Natural killer cell (primary cell): ENCODE measurements around the gene GPR171. TPM values are rescaled to one million over a fixed set of nuclear protein-coding genes. Genes with fewer than 3 reads are reported as not detected.
A peak's percentile ranks its signal among the peaks of the same experiment; 100 is the strongest.

ENCODE experiments used
- ATAC-seq, 3 donors: fragments of 150-1000 bp in 2 of 3; fragments of 200-7000 bp in 1 of 3; cut with Tn5 transposase; 1 replicate in 1 of 3; 2 replicates in 2 of 3; pipeline ENCODE4 v1.10.0; 2021; ENCODE audit warnings: mild to moderate bottlenecking in 2 of 3, moderate library complexity in 2 of 3
- DNase-seq, 2 donors: peaks; one replicate each; pipeline versions ENCODE4 v3.0.0 to v3.0.0-alpha.2; 2013 to 2021; ENCODE audit warnings: mixed read lengths in 1 of 2
- H3K27ac ChIP-seq: one replicate; pipeline ENCODE4 v1.5.1; 2013; ENCODE audit warnings: mild to moderate bottlenecking, low read length
- H3K27me3 ChIP-seq: one replicate; pipeline ENCODE4 v1.6.1; 2013; ENCODE audit warnings: low read length; ENCODE audit not compliant: control insufficient read depth, insufficient read depth
- H3K36me3 ChIP-seq: one replicate; pipeline ENCODE4 v1.6.1; 2013; ENCODE audit warnings: low read length; ENCODE audit not compliant: control insufficient read depth, insufficient read depth
- H3K4me1 ChIP-seq: one replicate; pipeline ENCODE4 v1.6.1; 2013; ENCODE audit warnings: low read length; ENCODE audit not compliant: control insufficient read depth, insufficient read depth
- H3K4me3 ChIP-seq: one replicate; pipeline ENCODE4 v1.5.1; 2013; ENCODE audit warnings: low read length
- H3K9me3 ChIP-seq: one replicate; pipeline ENCODE4 v1.6.1; 2013; ENCODE audit warnings: low read length; ENCODE audit not compliant: control insufficient read depth, insufficient read depth
- H3K27ac Mint-ChIP-seq, 2 donors: one replicate each; pipeline ENCODE4 v1.8.0; 2022; ENCODE audit warnings: mild to moderate bottlenecking in 2 of 2, mixed read lengths in 2 of 2, moderate library complexity in 1 of 2
- H3K27me3 Mint-ChIP-seq, 2 donors: one replicate each; pipeline ENCODE4 v1.8.0; 2022; ENCODE audit warnings: low read depth in 2 of 2, mixed read lengths in 2 of 2
- H3K36me3 Mint-ChIP-seq: one replicate; pipeline ENCODE4 v1.8.0; 2022; ENCODE audit warnings: mixed read lengths
- H3K4me1 Mint-ChIP-seq, 2 donors: one replicate each; pipeline ENCODE4 v1.8.0; 2022; ENCODE audit warnings: mixed read lengths in 2 of 2
- H3K4me3 Mint-ChIP-seq: one replicate; pipeline ENCODE4 v1.8.0; 2022; ENCODE audit warnings: mild to moderate bottlenecking, moderate library complexity, mixed read lengths
- H3K9me3 Mint-ChIP-seq, 2 donors: one replicate each; pipeline ENCODE4 v1.8.0; 2022; ENCODE audit warnings: mixed read lengths in 2 of 2
- WGBS: methylation state at CpG from one replicate; pipeline ENCODE4 v1.1.7; 2013; ENCODE audit warnings: missing lambda C conversion rate; ENCODE audit not compliant: insufficient coverage; 5-methylcytosine and 5-hydroxymethylcytosine counted together
- intact Hi-C: fragments of 100-400 bp; cut with micrococcal nuclease; formaldehyde crosslinking; loops from one replicate; pipeline ENCODE4 v1.14.2; 2022
- total RNA-seq, 4 donors: library from RNA; stranded (reverse); fragments of 120-200 nt in 1 of 4; gene quantifications; one replicate each; pipeline versions ENCODE4 v1.2.3 to v1.2.4, GENCODE V29; 2013 to 2022
- TF ChIP-seq, protein P1 (sequence below): fragments of 200-600 bp; IDR thresholded peaks from one replicate; pipeline ENCODE4 v1.8.0; 2022; ENCODE audit warnings: antibody characterized with exemption

The GPR171 gene
- total RNA-seq, 3 donors from 2014 or later (not counting 1 experiment from before 2014, with no cell fraction given), result 3.4 to 9.0 (median 8.2) TPM

DNA sequence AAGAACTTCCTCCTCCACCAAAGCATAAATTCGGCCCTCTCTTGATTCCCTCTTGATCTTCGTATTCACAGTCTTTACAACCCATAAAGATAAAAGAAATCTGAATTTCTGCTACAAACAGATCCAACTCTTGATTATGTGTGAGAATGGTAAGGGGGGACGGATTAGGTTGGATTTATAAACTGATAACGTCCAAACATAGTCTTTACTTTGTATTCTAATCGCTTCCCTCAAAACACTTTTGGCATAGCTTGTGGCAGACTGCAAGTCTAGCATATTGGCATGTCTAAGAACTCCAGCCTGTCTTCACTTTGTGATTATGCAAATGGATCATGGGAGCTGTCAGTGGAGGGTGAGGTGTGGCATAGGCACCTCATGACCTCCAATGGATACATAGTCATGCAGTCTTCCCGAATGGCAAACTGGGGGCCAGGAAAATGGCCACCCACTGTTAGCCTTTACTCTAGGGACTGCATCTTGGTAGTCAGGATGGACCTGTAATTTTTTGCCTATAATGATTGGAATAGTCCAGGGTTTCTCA, 24.3 kb upstream of the GPR171 start:
- TF ChIP-seq, protein P1, sequence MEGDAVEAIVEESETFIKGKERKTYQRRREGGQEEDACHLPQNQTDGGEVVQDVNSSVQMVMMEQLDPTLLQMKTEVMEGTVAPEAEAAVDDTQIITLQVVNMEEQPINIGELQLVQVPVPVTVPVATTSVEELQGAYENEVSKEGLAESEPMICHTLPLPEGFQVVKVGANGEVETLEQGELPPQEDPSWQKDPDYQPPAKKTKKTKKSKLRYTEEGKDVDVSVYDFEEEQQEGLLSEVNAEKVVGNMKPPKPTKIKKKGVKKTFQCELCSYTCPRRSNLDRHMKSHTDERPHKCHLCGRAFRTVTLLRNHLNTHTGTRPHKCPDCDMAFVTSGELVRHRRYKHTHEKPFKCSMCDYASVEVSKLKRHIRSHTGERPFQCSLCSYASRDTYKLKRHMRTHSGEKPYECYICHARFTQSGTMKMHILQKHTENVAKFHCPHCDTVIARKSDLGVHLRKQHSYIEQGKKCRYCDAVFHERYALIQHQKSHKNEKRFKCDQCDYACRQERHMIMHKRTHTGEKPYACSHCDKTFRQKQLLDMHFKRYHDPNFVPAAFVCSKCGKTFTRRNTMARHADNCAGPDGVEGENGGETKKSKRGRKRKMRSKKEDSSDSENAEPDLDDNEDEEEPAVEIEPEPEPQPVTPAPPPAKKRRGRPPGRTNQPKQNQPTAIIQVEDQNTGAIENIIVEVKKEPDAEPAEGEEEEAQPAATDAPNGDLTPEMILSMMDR, result no peak
- WGBS, result 71% methylated on average over 4 of the region's 6 CpGs
- Mint-ChIP-seq H3K9me3 (no peaks in the 10 kb centered on the region), H3K27ac (peak overlapping the region; percentile 25 to 28), H3K36me3 (no peaks in the 10 kb centered on the region), H3K4me3 (no peak overlapping the region), H3K27me3 (peaks cover 0 to 2% of the 10 kb centered on the region in 2 donors), H3K4me1 (peaks cover 50 to 52% of the 10 kb centered on the region in 2 donors)
- H3K4me3 ChIP-seq, result no peak overlapping the region
- no peaks in the 10 kb centered on the region for H3K9me3 ChIP-seq
- H3K4me1 ChIP-seq, result peaks cover 26% of the 10 kb centered on the region
- no peak for DNase-seq
- no peaks in the 10 kb centered on the region for H3K36me3 ChIP-seq
- H3K27me3 ChIP-seq, result no peaks in the 10 kb centered on the region
- intact Hi-C loops, result loop anchor here (1.0 to 5.0 kb wide), 3 partner anchors 56 to 610 kb away; no protein-coding TSS in a partner anchor
- no peak for ATAC-seq
- no peak overlapping the region for H3K27ac ChIP-seq

- Histone ChIP-seq H3K4me1 (peaks cover 26% of the 10 kb centered on the region), H3K27ac (peak overlapping the region; percentile 8), H3K27me3 (no peaks in the 10 kb centered on the region), H3K4me3 (no peak overlapping the region), H3K9me3 (no peaks in the 10 kb centered on the region), H3K36me3 (no peaks in the 10 kb centered on the region)
- DNase-seq, result peak in 1 of 2 donors; percentile 12
- Mint-ChIP-seq H3K27me3 (peaks cover 0 to 2% of the 10 kb centered on the region in 2 donors), H3K9me3 (peaks cover 0 to 3% of the 10 kb centered on the region in 2 donors), H3K36me3 (no peaks in the 10 kb centered on the region), H3K27ac (no peak overlapping the region), H3K4me3 (no peak overlapping the region), H3K4me1 (peaks cover 50 to 52% of the 10 kb centered on the region in 2 donors)
- ATAC-seq, result no peak
- 80% methylated on average over 5 of the region's 5 CpGs for WGBS
- intact Hi-C loops, result loop anchor here (1.0 to 5.0 kb wide), 3 partner anchors 56 to 610 kb away; no protein-coding TSS in a partner anchor
- TF ChIP-seq, protein P1, result no peak
These were observed 23.8 kb upstream of the GPR171 start for GRCh38 chr3:151226825-151227224.

DNA sequence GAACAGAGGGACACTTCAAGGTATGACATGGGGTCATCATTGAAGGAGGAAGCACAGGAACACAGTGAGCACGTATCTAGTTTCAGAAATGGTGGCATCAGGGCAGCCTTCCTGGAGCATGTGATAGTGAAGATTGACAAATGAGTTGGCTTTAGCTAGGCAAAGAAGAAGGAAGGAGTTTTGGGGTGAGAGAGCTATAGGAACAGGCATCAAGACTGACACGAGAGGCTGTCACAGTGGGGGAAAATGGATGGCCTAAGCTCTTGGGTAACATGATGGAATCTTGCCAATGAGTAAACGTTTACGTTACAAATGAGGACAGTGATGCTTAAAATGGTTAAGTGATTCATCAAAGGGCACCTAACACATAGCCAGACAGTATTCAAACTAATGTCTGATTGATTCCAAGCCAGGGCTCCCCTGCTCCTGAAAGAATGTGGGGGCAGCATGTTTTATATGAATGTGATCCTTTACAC, 23.1 kb upstream of the GPR171 start:
- no peak overlapping the region for H3K4me3 ChIP-seq
- WGBS, result 52% methylated on average over 4 of the region's 4 CpGs
- H3K9me3 Mint-ChIP-seq, result peaks cover 0 to 3% of the 10 kb centered on the region in 2 donors
- intact Hi-C loops, result loop anchor here (5.0 kb wide), 1 partner anchor 611 kb away; no protein-coding TSS in a partner anchor
- H3K4me3 Mint-ChIP-seq, result no peak overlapping the region
- peak in 1 of 2 donors; percentile 14 for DNase-seq
- no peaks in the 10 kb centered on the region for H3K27me3 ChIP-seq
- peaks cover 0 to 2% of the 10 kb centered on the region in 2 donors for H3K27me3 Mint-ChIP-seq
- peaks cover 47 to 48% of the 10 kb centered on the region in 2 donors for H3K4me1 Mint-ChIP-seq
- ATAC-seq, result no peak
- H3K36me3 Mint-ChIP-seq, result peaks cover under 1% of the 10 kb centered on the region
- H3K9me3 ChIP-seq, result no peaks in the 10 kb centered on the region
- H3K4me1 ChIP-seq, result peaks cover 26% of the 10 kb centered on the region
- peak overlapping the region; percentile 68 to 74 for H3K27ac Mint-ChIP-seq
- peak overlapping the region; percentile 46 for H3K27ac ChIP-seq
- no peaks in the 10 kb centered on the region for H3K36me3 ChIP-seq
- TF ChIP-seq, protein P1, result no peak
